Ovary (tissue), 9 donors: ENCODE data around the gene FGF9. TPM values are rescaled to one million over a fixed set of nuclear protein-coding genes. Genes with fewer than 3 reads are reported as not detected.

ENCODE experiments used
- DNase-seq, 5 donors: peaks; one replicate each; pipeline ENCODE4 v3.0.0-alpha.2; 2019 to 2020
- H3K27ac ChIP-seq, 2 donors: fragments of 200-600 bp; one replicate each; pipeline versions ENCODE4 v1.5.1 to v1.8.0; 2019 to 2022
- H3K27me3 ChIP-seq: fragments of 200-600 bp; one replicate; pipeline ENCODE4 v1.8.0; 2022
- H3K36me3 ChIP-seq: fragments of 200-600 bp; sonication (generic); one replicate; pipeline ENCODE4 v1.5.1; 2019
- H3K4me1 ChIP-seq: one replicate; pipeline ENCODE4 v1.8.1; 2013; ENCODE audit warnings: mild to moderate bottlenecking, moderate library complexity; ENCODE audit not compliant: insufficient read depth
- H3K4me3 ChIP-seq: fragments of 200-600 bp; sonication (generic); one replicate; pipeline ENCODE4 v1.5.1; 2017
- H3K9me3 ChIP-seq, 2 donors: fragments of 200-600 bp in 1 of 2; sonication (generic) in 1 of 2; one replicate each; pipeline versions ENCODE4 v1.5.1 to v1.8.1; 2013 to 2019; ENCODE audit warnings: mild to moderate bottlenecking in 1 of 2, moderate library complexity in 1 of 2
- CTCF ChIP-seq, 3 donors: fragments of 450-650 bp in 2 of 3; fragments of 200-600 bp in 1 of 3; IDR thresholded peaks; one replicate each; pipeline versions ENCODE4 v1.5.1 to v1.8.0; 2016 to 2022; ENCODE audit warnings: antibody characterized with exemption in 3 of 3, mild to moderate bottlenecking in 1 of 3
- EP300 ChIP-seq: sonication (generic); formaldehyde crosslinking; IDR thresholded peaks from one replicate; pipeline ENCODE4 v1.6.1; 2017; ENCODE audit warnings: antibody characterized with exemption
- POLR2A ChIP-seq: fragments of 450-650 bp; IDR thresholded peaks from one replicate; pipeline ENCODE4 v1.6.1; 2017; ENCODE audit warnings: antibody characterized with exemption, mild to moderate bottlenecking, moderate library complexity
- WGBS, 3 donors: extraction: QIAGEN DNeasy Blood & Tissue Kit in 1 of 3; methylation state at CpG; one replicate each; pipeline versions ENCODE4 v1.1.5 to v1.1.7; 2013 to 2017; 5-methylcytosine and 5-hydroxymethylcytosine counted together
- intact Hi-C, 4 donors: fragments of 100-400 bp; cut with DNase I; formaldehyde crosslinking; loops; one replicate each; pipeline versions ENCODE4 v1.11.0 to v1.15.1; 2022 to 2023
- polyA plus RNA-seq, 2 donors: library from polyadenylated mRNA; stranded (reverse); fragments of 200-250 nt in 1 of 2; fragments of 350-450 nt in 1 of 2; fragmentation: Illumina TruSeq in 1 of 2; extraction: RNeasy Lipid Tissue Mini Kit (QIAGEN cat#74804) in 1 of 2; gene quantifications; one replicate each; pipeline ENCODE4 v1.2.3, GENCODE V29; 2013 to 2014
- total RNA-seq, 7 donors: library from RNA; depleted of rRNA in 2 of 7; stranded (reverse); fragments of >200 nt in 2 of 7; fragmentation: NEBNext Ultra II Directional in 3 of 7; extraction: Animal tissue kit (Norgen Biotek cat#: 25700) in 3 of 7; gene quantifications; one replicate each; pipeline versions ENCODE4 v1.1.0 to v1.2.4, GENCODE V29; 2016 to 2023
- donor health status: DM: no; HTN: no; CAD: no; lungs with moderate emphysema.
- donor health status: DM: no; HTN: no; CAD: no.
- donor health status: Bipolar disorder and iron deficiency.
- donor health status: DM: yes; HTN: yes; CAD: no.
- donor health status: DM: no; HTN: no; CAD: no.
- donor health status: DM: yes; HTN: yes; CAD: no.

The FGF9 gene
- total and polyA plus RNA-seq, 9 donors: 0.15 to 2.8 (median 0.81) TPM

- no peaks in the 10 kb centered on the region for H3K27me3 ChIP-seq
- no peaks in the 10 kb centered on the region for H3K9me3 ChIP-seq
- H3K4me3 ChIP-seq: no peak overlapping the region
- H3K36me3 ChIP-seq: no peaks in the 10 kb centered on the region
- DNase-seq: no peak
- H3K4me1 ChIP-seq: no peaks in the 10 kb centered on the region
- H3K27ac ChIP-seq: no peak overlapping the region
- 9 to 13% (median 12%) methylated on average over 17 of the region's 17 CpGs for WGBS, 3 donors
- no peak for TF ChIP-seq CTCF (IDR thresholded peaks at IDR 0.05)
- no peak for TF ChIP-seq POLR2A
- TF ChIP-seq EP300: no peak
- intact Hi-C loops: loop anchor here in 1 of 4 donors (10.0 kb wide), 1 partner anchor 1781 kb away; no protein-coding TSS in a partner anchor
These were observed 53.1 kb downstream of the FGF9 start for GRCh38 chr13:21723807-21724505.

- DNase-seq: no peak
- Histone ChIP-seq H3K4me3 (no peak overlapping the region), H3K4me1 (no peaks in the 10 kb centered on the region), H3K36me3 (no peaks in the 10 kb centered on the region), H3K27me3 (no peaks in the 10 kb centered on the region), H3K27ac (no peak overlapping the region), H3K9me3 (no peaks in the 10 kb centered on the region)
- no peak for TF ChIP-seq CTCF (IDR thresholded peaks at IDR 0.05)
- no peak for TF ChIP-seq EP300
- no peak for TF ChIP-seq POLR2A
- WGBS, 3 donors: 82 to 86% (median 84%) methylated on average over 9 of the region's 9 CpGs
- intact Hi-C loops: no loop called here
These were observed 59.5 kb downstream of the FGF9 start for GRCh38 chr13:21730186-21730880.

GRCh38 chr13:21733475-21734263 is 62.8 kb downstream of the FGF9 start:
- Histone ChIP-seq H3K27ac (no peak overlapping the region), H3K4me1 (peaks cover 2% of the 10 kb centered on the region), H3K36me3 (no peaks in the 10 kb centered on the region), H3K4me3 (no peak overlapping the region), H3K27me3 (no peaks in the 10 kb centered on the region), H3K9me3 (no peaks in the 10 kb centered on the region)
- no peak for DNase-seq
- TF ChIP-seq CTCF (IDR thresholded peaks at IDR 0.05) (no peak), POLR2A (no peak), EP300 (no peak)
- WGBS, 3 donors: 70 to 76% (median 73%) methylated on average over 9 of the region's 9 CpGs
- intact Hi-C loops: no loop called here

- Histone ChIP-seq H3K4me1 (peaks cover 4% of the 10 kb centered on the region), H3K4me3 (no peak overlapping the region), H3K27me3 (no peaks in the 10 kb centered on the region), H3K36me3 (no peaks in the 10 kb centered on the region), H3K27ac (no peak overlapping the region), H3K9me3 (no peaks in the 10 kb centered on the region)
- intact Hi-C loops: no loop called here
- TF ChIP-seq CTCF (IDR thresholded peaks at IDR 0.05) (no peak), EP300 (no peak), POLR2A (no peak)
- DNase-seq: no peak
- 90 to 93% (median 93%) methylated on average over 7 of the region's 7 CpGs for WGBS, 3 donors
These were observed 64.1 kb downstream of the FGF9 start for GRCh38 chr13:21734961-21735360.
